ENCODE results near the gene CAMK2G. TPM values are rescaled to one million over a fixed set of nuclear protein-coding genes. Genes with fewer than 3 reads are reported as not detected.
"Not testable (repeated sequence)": the region's sequence is repeated elsewhere in the genome, so short reads cannot be mapped to it uniquely, and the experiment has no call there.

Gene CAMK2G
- polyA plus RNA-seq, 3 donors: 1.7 to 60.7 (median 3.0) TPM

- H3K4me1 Mint-ChIP-seq: peaks cover 12% of the 10 kb centered on the region
- 97% methylated on average over 16 of the region's 17 CpGs for WGBS (ENCODE audit: insufficient coverage)
- Histone ChIP-seq H3K9me3 (replicated peaks in 1 of 2; ENCODE audit: control insufficient read depth in 1 of 2, insufficient read depth in 1 of 2, low read length in 2 of 2) (no peaks in the 10 kb centered on the region), H4K20me1 (ENCODE audit: insufficient read depth, low read length) (peaks cover 42% of the 10 kb centered on the region), H2AFZ (ENCODE audit: insufficient read depth, low read depth, low read length, poor library complexity, severe bottlenecking) (no peak overlapping the region), H3K9ac (ENCODE audit: insufficient read depth, low read length, poor library complexity, severe bottlenecking) (no peak overlapping the region), H3K4me3 (replicated peaks in 1 of 3; ENCODE audit: low read depth in 2 of 3, low read length in 3 of 3) (no peak overlapping the region), H3K79me2 (ENCODE audit: insufficient read depth, low read length) (peaks cover 45% of the 10 kb centered on the region), H3K27me3 (ENCODE audit: control insufficient read depth in 2 of 2, insufficient read depth in 2 of 2, low read length in 2 of 2) (no peaks in the 10 kb centered on the region), H3K27ac (ENCODE audit: low read depth in 1 of 2, low read length in 2 of 2) (no peak overlapping the region), H3K4me2 (replicated peaks; ENCODE audit: extremely low read depth, low read length, poor library complexity, severe bottlenecking) (no peak overlapping the region), H3K36me3 (replicated peaks in 1 of 2; ENCODE audit: control insufficient read depth in 1 of 2, insufficient read depth in 2 of 2, low read length in 2 of 2) (peaks cover 52 to 60% of the 10 kb centered on the region in 2 donors), H3K4me1 (ENCODE audit: control insufficient read depth in 1 of 2, insufficient read depth in 2 of 2, low read length in 2 of 2) (peaks cover 17 to 22% of the 10 kb centered on the region in 2 donors)
- intact Hi-C loops (cut with micrococcal nuclease): loop anchor here in 1 of 2 donors (5.0 kb wide), 1 partner anchor 47 kb away; the partner anchor contains the start of gene SEC24C
- no peak for DNase-seq
- H3K4me3 Mint-ChIP-seq: no peak overlapping the region
- TF ChIP-seq CTCF (IDR thresholded peaks at IDR 0.05): no peak
- no peak overlapping the region for H3K27ac Mint-ChIP-seq
- H3K9me3 Mint-ChIP-seq: peaks cover 0 to 2% (median 0%) of the 10 kb centered on the region in 7 donors
- H3K36me3 Mint-ChIP-seq: peaks cover 49 to 60% of the 10 kb centered on the region in 2 donors
- H3K27me3 Mint-ChIP-seq (ENCODE audit: low read depth in 3 of 3): peaks cover 0 to 1% (median 0%) of the 10 kb centered on the region in 3 donors
Observed at GRCh38 chr10:73788864-73789658, 85.3 kb downstream of the CAMK2G start.

- not testable (repeated sequence) for H3K9ac ChIP-seq (ENCODE audit: insufficient read depth, low read length, poor library complexity, severe bottlenecking); H3K9me3 ChIP-seq (replicated peaks in 1 of 2; ENCODE audit: control insufficient read depth in 1 of 2, insufficient read depth in 1 of 2, low read length in 2 of 2); H3K4me2 ChIP-seq (replicated peaks; ENCODE audit: extremely low read depth, low read length, poor library complexity, severe bottlenecking); H3K27me3 ChIP-seq (ENCODE audit: control insufficient read depth in 2 of 2, insufficient read depth in 2 of 2, low read length in 2 of 2); H2AFZ ChIP-seq (ENCODE audit: insufficient read depth, low read depth, low read length, poor library complexity, severe bottlenecking); H3K27me3 Mint-ChIP-seq (ENCODE audit: low read depth in 3 of 3); H3K9me3 Mint-ChIP-seq; DNase-seq; H3K27ac ChIP-seq (ENCODE audit: low read depth in 1 of 2, low read length in 2 of 2); H3K4me3 Mint-ChIP-seq
- Histone ChIP-seq H3K79me2 (ENCODE audit: insufficient read depth, low read length) (peaks cover 63% of the 10 kb centered on the region), H3K4me3 (replicated peaks in 1 of 3; ENCODE audit: low read depth in 2 of 3, low read length in 3 of 3) (peak overlapping the region in 1 of 3 experiments; percentile 87), H4K20me1 (ENCODE audit: insufficient read depth, low read length) (peaks cover 46% of the 10 kb centered on the region), H3K36me3 (replicated peaks in 1 of 2; ENCODE audit: control insufficient read depth in 1 of 2, insufficient read depth in 2 of 2, low read length in 2 of 2) (peaks cover 34 to 41% of the 10 kb centered on the region in 2 donors), H3K4me1 (ENCODE audit: control insufficient read depth in 1 of 2, insufficient read depth in 2 of 2, low read length in 2 of 2) (peaks cover 29 to 37% of the 10 kb centered on the region in 2 donors)
- peaks cover 22% of the 10 kb centered on the region for H3K4me1 Mint-ChIP-seq
- WGBS (ENCODE audit: insufficient coverage): 91% methylated on average over 5 of the region's 21 CpGs
- intact Hi-C loops (cut with micrococcal nuclease): loop anchor here (2.0 to 5.0 kb wide), 2 partner anchors 24 to 45 kb away; partner anchors contain the start of genes NDST2 (in 1 of the 2) and SEC24C (in 1 of the 2)
- peak overlapping the region in 1 of 7 donors; percentile 46 for H3K27ac Mint-ChIP-seq
- H3K36me3 Mint-ChIP-seq: peaks cover 32 to 41% of the 10 kb centered on the region in 2 donors
Observed at GRCh38 chr10:73787031-73787800, 87.1 kb downstream of the CAMK2G start.
